Measurements from ENCODE around the gene MTARC1. TPM values are rescaled to one million over a fixed set of nuclear protein-coding genes. Genes with fewer than 3 reads are reported as not detected.

MTARC1 gene
- total RNA-seq, 2 experiments from 2014 or later = not detected

GRCh38 chr1:220825819-220826551, 39.3 kb downstream of the MTARC1 start:
- CTCF ChIA-PET = no interaction called here
- Mint-ChIP-seq H3K27ac (no peak overlapping the region), H3K27me3 (ENCODE audit: low read depth) (peaks cover 3% of the 10 kb centered on the region)

GRCh38 chr1:220826729-220827128, 40.0 kb downstream of the MTARC1 start:
- ChIA-PET CTCF (no interaction called here), POLR2A (no interaction called here)

More at GRCh38 chr1:220825819-220826551, 39.3 kb downstream of the MTARC1 start:
- ATAC-seq = no peak
- DNase-seq = no peak
- H3K36me3 Mint-ChIP-seq (ENCODE audit: low read depth) = no peaks in the 10 kb centered on the region
- POLR2A ChIA-PET = no interaction called here
- H3K4me1 Mint-ChIP-seq (ENCODE audit: low read depth) = no peaks in the 10 kb centered on the region
- H3K9me3 Mint-ChIP-seq (ENCODE audit: insufficient read depth) = no peaks in the 10 kb centered on the region
- H3K4me3 Mint-ChIP-seq = no peak overlapping the region

GRCh38 chr1:220827445-220828178, 40.9 kb downstream of the MTARC1 start:
- Mint-ChIP-seq H3K4me1 (ENCODE audit: low read depth) (no peaks in the 10 kb centered on the region), H3K27me3 (ENCODE audit: low read depth) (peaks cover 3% of the 10 kb centered on the region), H3K36me3 (ENCODE audit: low read depth) (no peaks in the 10 kb centered on the region), H3K9me3 (ENCODE audit: insufficient read depth) (no peaks in the 10 kb centered on the region), H3K4me3 (no peak overlapping the region), H3K27ac (no peak overlapping the region)
- CTCF ChIA-PET = no interaction called here
- POLR2A ChIA-PET = no interaction called here
- no peak for DNase-seq
- ATAC-seq = no peak

More at GRCh38 chr1:220826729-220827128, 40.0 kb downstream of the MTARC1 start:
- no peak for DNase-seq
- no peak overlapping the region for H3K4me3 Mint-ChIP-seq
- peaks cover 3% of the 10 kb centered on the region for H3K27me3 Mint-ChIP-seq (ENCODE audit: low read depth)
- no peak overlapping the region for H3K27ac Mint-ChIP-seq
- H3K4me1 Mint-ChIP-seq (ENCODE audit: low read depth) = no peaks in the 10 kb centered on the region
- H3K9me3 Mint-ChIP-seq (ENCODE audit: insufficient read depth) = no peaks in the 10 kb centered on the region
- no peaks in the 10 kb centered on the region for H3K36me3 Mint-ChIP-seq (ENCODE audit: low read depth)
- no peak for ATAC-seq

GRCh38 chr1:220828179-220828490, 41.4 kb downstream of the MTARC1 start:
- H3K27ac Mint-ChIP-seq = no peak overlapping the region
- H3K9me3 Mint-ChIP-seq (ENCODE audit: insufficient read depth) = no peaks in the 10 kb centered on the region
- POLR2A ChIA-PET = no interaction called here

GRCh38 chr1:220828950-220829586, 42.4 kb downstream of the MTARC1 start:
- Mint-ChIP-seq H3K4me1 (ENCODE audit: low read depth) (no peaks in the 10 kb centered on the region), H3K27me3 (ENCODE audit: low read depth) (peaks cover under 1% of the 10 kb centered on the region), H3K4me3 (no peak overlapping the region), H3K9me3 (ENCODE audit: insufficient read depth) (no peaks in the 10 kb centered on the region), H3K27ac (no peak overlapping the region), H3K36me3 (ENCODE audit: low read depth) (no peaks in the 10 kb centered on the region)
- DNase-seq (no peak), ATAC-seq (no peak)
- ChIA-PET CTCF (no interaction called here), POLR2A (no interaction called here)

More at GRCh38 chr1:220828179-220828490, 41.4 kb downstream of the MTARC1 start:
- Mint-ChIP-seq H3K36me3 (ENCODE audit: low read depth) (no peaks in the 10 kb centered on the region), H3K4me3 (no peak overlapping the region), H3K4me1 (ENCODE audit: low read depth) (no peaks in the 10 kb centered on the region), H3K27me3 (ENCODE audit: low read depth) (peaks cover 3% of the 10 kb centered on the region)
- DNase-seq (no peak), ATAC-seq (no peak)
- CTCF ChIA-PET = no interaction called here

- no peaks in the 10 kb centered on the region for H3K27me3 Mint-ChIP-seq (ENCODE audit: low read depth)
- ChIA-PET CTCF (no interaction called here), POLR2A (interaction anchor here (0.7 kb wide), 1 partner anchor 51 kb away, joined by 3 read pairs; no protein-coding TSS in a partner anchor)
- no peak overlapping the region for H3K4me3 Mint-ChIP-seq
- DNase-seq = no peak
- no peak for ATAC-seq
- no peaks in the 10 kb centered on the region for H3K9me3 Mint-ChIP-seq (ENCODE audit: insufficient read depth)
- no peaks in the 10 kb centered on the region for H3K36me3 Mint-ChIP-seq (ENCODE audit: low read depth)
- no peaks in the 10 kb centered on the region for H3K4me1 Mint-ChIP-seq (ENCODE audit: low read depth)
- H3K27ac Mint-ChIP-seq = no peak overlapping the region
Measured at GRCh38 chr1:220833436-220833835, 46.7 kb downstream of the MTARC1 start.

GRCh38 chr1:220834155-220834870, 47.6 kb downstream of the MTARC1 start:
- no peaks in the 10 kb centered on the region for H3K4me1 Mint-ChIP-seq (ENCODE audit: low read depth)
- no peak for ATAC-seq
- CTCF ChIA-PET = no interaction called here

More at GRCh38 chr1:220834155-220834870, 47.6 kb downstream of the MTARC1 start:
- Mint-ChIP-seq H3K36me3 (ENCODE audit: low read depth) (no peaks in the 10 kb centered on the region), H3K9me3 (ENCODE audit: insufficient read depth) (no peaks in the 10 kb centered on the region), H3K27ac (no peak overlapping the region), H3K27me3 (ENCODE audit: low read depth) (no peaks in the 10 kb centered on the region), H3K4me3 (no peak overlapping the region)
- POLR2A ChIA-PET = no interaction called here
- DNase-seq = no peak

Other genes with a start within 250 kb of the MTARC1 start
- gene C1orf115, start 96.5 kb upstream of the MTARC1 start, total RNA-seq = under 1 TPM; 0.08 to 0.10 TPM
- not detected for gene MTARC2, start 38.6 kb upstream of the MTARC1 start, total RNA-seq
- gene HLX, start 92.5 kb downstream of the MTARC1 start, total RNA-seq = not detected

Data from activated CD8-positive, alpha-beta T cell treated with anti-CD3 and anti-CD28 coated beads, Interleukin-2, amount 10 ng/mL, durations not matched to agents 7 days and 5 days (primary cell).